CD4-positive, alpha-beta T cell treated with Interleukin-15 for 1 hour (primary cell): Measurements from ENCODE around the gene HOXD3.

ENCODE experiments used
- DNase-seq: peaks from one replicate; pipeline ENCODE4 v3.0.0-alpha.2; 2020

HOXD3 gene

GRCh38 chr2:176135035-176135440, 22.1 kb upstream of the HOXD3 start:
- DNase-seq: no peak

DNA sequence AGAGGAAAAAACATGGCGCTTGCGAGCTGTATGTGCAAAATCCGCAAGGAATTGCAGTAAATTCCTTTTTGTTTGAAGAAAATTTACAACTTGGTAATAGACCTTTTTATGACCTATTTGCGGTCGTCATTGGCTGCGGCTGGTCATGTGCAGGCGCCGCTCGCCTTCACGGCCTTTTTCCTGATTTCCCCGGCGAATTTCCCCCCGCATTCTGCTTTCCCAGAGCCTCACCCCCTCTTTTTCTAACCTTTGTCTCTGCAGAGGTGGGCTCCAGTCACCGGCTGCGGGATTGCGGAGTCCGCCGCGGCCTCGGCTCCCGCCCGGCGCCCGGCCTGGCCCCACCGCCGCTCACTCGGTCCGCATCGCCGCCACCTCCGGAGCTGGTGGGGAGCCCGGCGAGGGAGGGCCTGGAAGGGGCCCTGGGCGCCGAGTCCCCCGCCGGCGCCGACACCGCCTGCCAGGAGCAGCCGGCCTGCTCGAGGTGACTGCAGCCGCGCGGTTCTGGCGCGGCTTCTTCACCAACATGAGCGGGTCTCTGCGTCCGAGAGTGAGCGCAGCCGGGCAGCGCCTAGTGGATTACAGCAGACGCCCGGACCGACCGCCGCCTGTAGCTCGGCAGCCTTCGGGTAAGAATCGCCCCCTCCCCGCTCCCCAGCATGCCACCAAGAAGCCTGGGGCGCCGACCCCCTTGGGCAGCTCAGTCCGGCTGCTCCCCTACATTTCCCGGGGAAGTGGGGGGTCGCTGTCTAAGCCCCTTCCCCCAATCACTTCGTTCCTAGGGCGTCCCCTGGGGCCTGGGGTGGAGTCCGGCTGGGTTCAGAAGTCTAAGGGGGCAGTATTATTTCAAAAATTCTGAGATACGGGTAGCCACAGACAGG, 20.5 kb upstream of the HOXD3 start:
- no peak for DNase-seq

GRCh38 chr2:176137252-176137580, 19.9 kb upstream of the HOXD3 start:
- DNase-seq: no peak

DNA sequence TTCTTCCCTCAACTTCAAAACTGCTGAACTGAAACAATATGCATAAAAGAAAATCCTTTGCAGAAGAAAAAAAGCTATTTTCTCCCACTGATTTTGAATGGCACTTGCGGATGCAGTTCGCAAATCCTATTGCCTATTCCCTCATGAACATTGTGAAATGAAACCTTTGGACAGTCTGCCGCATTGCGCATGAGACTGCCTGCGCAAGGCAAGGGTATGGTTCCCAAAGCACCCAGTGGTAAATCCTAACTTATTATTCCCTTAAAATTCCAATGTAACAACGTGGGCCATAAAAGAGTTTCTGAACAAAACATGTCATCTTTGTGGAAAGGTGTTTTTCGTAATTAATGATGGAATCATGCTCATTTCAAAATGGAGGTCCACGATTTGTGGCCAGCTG, 19.2 kb upstream of the HOXD3 start:
- no peak for DNase-seq

GRCh38 chr2:176138526-176138922, 18.6 kb upstream of the HOXD3 start:
- DNase-seq: no peak

- DNase-seq: no peak
Measured at GRCh38 chr2:176138923-176139660, 18.0 kb upstream of the HOXD3 start.

DNA sequence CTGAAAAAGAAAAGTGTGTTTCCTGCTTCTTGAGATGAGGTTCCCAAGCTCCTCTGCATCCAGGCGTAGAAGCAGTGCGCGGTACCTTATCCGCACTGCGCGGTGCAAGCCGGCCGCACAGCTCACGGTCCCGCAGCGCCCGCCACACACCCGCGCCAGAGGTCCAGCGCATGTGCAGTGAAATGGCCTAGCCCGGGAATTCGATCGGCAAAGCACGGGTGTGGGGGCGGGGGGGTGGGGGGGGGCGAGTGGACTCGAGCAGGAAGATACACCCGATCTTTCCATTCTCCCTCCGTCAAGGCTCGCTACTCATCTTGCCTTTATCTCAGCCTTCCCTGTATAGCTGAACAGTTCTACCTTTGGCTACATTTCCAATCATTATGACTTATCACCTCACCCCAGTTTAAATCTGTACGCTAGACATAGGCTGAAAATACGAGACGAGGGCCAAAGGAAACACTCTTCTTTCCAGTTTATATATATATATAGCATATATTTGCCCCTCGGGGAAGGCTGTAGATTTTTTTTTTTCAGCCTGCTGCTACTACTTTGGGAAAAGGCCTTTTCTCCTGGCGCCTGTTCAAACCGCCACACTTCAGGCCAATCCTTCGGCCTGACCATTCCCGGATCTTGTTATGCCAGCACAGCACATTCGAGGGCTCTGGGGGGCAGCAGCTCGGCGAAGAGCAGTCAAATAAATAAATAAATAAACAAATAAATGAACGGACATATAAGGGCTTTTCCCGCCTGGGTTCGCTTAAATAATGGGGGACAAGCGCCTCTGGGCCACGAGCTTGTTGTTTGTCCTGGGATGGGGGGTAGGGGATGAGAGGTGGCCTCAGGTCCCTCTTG, 17.2 kb upstream of the HOXD3 start:
- no peak for DNase-seq

DNA sequence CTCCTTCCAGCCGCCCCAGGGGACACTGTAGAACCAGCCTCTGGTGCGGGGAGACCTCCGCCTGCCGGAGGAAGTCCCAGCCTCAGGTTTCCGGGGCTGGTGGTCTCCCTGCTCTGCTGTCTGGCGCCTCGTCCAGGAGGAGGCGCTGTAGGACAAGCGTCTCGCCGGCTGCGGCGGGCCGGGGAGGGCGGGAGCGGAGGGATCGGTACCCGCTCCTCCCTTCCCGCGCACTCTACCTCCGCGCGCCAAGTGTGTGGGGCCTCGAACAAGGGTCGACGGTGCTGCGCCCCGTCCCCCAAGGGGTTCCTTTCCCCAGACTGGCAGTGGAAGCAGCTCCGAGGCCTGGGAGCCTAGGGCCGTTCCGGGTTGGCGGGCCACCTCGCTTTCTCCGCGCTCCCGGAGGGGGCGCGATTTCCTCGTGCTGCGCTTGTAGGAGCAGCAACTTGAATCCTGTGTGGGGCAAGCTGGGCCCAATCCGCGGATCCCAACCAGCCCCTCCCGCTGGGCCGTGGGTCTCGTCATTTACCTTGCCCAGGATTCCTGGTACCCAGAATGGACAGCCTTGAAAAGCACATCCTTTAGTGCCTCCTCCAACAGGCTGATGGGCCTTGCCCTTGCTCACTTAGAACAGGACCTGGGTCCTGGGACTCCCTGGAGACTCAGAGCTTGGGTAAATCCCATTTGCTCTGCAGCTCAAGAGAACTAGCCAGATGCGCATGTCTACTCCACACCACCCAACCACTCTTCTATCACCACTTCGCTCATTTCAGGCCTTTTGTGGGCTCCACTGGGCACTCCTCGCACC, 16.4 kb upstream of the HOXD3 start:
- peak; percentile 53 for DNase-seq

- no peak for DNase-seq
Measured at GRCh38 chr2:176142281-176142680, 14.8 kb upstream of the HOXD3 start.

DNA sequence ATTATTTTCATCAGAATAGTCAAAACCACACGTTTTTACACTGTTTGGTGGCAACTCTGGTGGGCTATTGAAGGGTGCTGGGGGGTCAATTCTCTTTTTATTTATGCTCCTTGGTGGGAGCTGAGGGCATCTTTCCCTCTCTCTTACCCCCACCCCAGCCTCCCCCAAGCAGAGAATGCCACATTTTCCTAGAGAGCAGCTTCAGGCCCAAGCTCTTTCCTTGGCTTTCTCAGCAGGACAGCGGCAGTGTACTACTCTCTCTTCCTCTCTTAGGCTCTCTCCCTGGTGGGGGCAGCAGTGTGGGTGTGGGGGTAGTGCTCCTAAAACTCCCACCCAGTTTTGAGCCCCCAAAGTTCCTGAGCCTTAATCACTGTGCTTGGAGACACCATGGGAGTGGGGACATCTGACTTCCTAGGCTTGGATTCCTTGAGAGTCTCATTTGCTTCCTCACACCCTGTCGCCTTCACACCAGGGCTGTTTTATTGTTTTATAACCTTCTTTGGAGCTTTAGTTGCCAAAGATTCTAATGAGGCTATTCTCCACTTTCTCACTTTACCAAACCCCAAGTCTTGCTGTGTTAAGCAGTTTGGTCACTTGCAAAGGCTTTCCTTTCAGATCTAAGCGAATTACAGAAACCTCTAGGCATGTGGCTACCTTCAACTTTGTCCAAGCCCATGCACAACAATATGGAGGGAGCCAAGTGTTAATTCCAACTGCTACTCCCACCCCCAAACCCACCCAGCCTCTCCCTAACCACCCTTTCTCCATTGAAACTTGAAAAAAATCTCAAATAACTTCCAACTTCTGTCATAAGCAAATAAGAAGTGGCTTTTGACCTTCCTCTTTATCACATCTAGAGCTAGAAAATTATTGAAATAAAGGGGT, 11.8 kb upstream of the HOXD3 start:
- no peak for DNase-seq

DNA sequence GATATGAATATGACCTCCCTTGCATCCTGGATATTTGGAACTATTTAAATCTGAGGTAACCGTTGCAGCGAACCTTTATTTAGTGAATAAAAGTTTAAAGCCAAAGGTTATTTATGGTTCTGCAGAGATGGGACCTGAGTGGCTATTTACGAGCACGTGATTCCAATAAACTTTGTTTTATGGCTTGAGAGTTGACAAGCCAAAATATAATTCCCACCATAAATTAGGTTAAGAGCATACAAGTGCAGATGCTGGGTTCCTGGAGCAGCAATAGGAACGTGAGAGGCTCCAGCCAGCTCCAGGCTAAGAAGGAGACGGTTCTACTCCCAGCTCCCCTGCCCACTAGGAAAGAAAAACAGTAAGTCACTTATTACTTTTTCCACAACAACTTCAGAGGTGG, 11.0 kb upstream of the HOXD3 start:
- DNase-seq: no peak

- DNase-seq: no peak
Measured at GRCh38 chr2:176146645-176147044, 10.5 kb upstream of the HOXD3 start.

DNA sequence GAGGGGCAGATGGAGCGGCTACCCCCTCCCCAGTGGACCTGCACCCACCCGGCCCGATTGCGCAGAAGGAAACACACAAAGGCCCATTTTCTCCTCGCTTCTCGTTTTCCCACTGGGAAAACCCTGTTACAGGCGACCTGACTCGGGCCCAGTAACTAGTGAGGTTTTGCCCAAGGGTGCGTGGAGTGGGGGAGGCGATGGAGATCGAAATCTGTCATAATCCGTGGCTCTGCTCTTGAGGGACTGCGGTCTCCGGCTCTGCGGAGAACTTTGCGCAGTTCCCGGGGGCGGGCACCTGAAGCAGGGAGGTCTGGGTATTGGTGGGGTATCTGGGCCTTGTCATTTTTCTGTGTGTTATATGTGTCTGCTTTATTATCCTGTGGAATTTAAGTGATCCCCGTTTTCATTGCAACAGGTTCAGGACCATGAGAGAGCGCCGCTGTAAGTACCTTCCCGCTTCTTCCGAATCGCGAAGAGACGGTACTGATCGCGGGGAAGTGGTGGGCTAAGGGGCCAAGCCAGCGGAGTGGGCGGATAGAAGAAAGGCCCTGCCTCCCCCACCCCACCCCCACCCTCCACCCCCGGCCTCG, 9.8 kb upstream of the HOXD3 start:
- no peak for DNase-seq

DNA sequence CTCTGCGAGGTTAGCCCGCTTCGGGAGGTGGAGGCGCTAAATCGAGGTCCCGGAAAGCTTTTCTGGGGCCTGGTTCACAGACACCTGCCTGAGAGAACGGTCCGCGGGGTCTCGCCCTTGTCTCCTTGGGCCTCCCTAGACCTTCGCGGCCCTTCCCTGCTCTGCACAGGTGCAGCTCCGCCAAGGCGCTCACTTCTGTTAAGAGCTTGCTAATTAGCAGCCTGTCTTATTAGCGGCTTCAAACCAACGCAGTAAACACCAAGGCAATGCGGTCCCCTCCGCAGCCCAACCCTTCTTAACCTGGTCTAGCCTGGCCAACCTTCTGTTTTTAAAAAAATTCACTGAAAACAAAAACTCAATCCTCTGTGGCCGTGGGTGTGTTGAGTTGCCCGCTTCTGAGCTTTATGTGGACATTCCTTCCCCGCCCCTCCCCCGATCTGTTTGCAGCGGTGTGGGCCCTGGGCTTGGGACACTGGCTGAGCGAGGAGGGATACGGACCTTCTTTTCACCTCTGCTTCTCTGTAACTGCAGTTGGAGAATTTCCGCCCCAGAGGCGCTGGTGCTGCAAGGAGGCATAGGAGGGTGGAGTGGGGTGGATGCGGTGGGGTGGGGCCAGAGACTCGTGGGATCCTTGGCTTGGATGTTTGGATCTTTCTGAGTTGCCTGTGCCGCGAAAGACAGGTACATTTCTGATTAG, 9.2 kb upstream of the HOXD3 start:
- no peak for DNase-seq

- no peak for DNase-seq
Measured at GRCh38 chr2:176148751-176149421, 8.2 kb upstream of the HOXD3 start.

DNA sequence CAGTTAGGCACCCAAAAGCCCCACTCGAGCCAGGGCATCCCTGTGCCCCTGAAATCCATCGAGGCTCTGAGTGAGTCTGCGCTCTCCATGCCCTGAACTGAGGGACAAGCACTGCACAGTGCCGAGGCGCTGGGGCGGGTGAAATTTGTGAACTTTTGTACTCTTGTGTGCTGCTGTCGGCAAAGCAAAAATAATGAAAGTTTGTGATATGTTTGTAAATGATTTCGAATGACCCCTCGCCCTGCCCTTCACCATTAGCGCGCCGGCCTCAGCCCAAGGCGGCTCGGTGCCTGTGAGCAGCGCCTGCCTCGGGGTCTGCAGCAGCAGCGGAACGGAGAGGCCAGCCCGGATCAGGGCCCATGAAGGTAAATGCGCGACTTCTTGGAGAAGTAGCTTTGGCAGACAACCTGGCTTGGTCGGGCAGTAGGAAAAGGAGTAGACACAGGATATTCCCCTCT, 7.6 kb upstream of the HOXD3 start:
- no peak for DNase-seq

DNA sequence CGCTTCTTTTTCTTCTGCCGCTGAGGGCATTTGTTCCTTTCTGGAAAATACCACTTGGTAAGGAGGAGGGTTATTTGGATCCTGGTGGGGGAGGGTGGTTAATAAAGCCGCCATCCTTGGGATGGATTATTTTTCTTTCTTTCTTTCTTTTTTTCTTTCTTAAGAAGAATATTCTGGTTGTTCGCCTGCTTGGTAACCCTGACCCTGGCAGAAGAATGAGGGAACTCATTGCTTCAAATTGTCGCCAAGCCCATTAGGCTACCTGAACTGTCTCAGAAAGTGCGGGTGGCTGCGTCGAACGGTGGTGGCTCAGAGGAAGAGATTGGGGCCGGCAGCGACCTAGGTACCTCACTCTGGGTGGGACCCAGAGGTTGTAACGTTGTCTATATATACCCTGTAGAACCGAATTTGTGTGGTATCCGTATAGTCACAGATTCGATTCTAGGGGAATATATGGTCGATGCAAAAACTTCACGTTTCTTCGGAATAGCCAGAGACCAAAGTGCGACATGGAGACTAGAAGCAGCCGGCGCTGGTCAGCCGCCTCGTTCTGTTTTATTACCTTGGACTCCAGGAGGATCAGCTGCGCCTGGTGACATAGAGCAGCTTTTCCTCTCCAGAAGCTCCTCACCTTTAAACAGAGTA, 7.0 kb upstream of the HOXD3 start:
- no peak for DNase-seq

DNA sequence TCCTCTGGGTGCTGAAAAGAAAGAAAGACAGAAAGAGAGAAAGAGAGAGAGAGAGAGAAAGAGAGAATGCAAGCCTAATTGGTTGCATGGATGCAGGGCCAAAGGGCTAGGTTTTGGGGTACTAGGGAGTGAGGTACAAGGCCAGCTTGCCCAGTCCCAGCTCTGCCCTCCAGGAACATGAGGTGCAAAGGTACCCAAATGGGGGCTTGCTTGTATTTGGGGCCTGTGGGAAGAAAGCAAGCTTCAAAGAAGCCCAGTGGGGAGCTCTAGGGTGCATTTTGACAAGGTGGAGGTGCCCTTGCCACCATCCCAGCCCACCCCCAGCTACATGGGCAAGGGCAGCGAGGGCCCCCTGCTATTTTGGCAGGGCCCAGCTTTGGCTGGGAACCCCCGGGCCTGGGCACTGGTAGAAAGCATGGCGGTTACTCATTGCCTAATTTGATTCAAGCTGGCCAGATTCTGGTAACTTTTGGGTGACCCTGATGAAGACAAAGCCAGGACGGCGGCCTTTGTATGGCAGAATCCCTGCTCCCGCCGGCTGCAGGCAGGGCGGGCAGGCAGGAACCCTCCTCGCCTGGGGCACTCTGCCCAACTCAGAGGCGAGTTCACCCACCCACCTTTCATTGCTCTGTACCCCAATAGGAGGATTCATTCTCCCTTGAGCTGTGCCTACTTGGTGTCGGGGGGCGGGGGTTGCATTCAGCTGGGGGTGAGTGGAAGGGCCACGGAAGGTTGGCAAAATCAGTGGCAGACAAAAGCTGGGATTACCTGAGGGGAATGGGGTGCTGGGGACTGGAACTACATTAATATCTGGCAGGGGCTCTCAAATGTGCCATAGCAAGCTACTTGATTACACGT, 6.3 kb upstream of the HOXD3 start:
- no peak for DNase-seq
